LNCaP clone FGC (cell line): ENCODE measurements around the gene NIM1K.

Experiments
- DNase-seq: peaks from one replicate; pipeline ENCODE4 v3.0.0-alpha.2; 2011; ENCODE audit warnings: low read depth
- H3K4me3 ChIP-seq: 2 replicates; pipeline ENCODE4 v1.5.1; 2011; ENCODE audit warnings: mild to moderate bottlenecking, low read depth, low read length, control low read depth
- TF ChIP-seq, protein P1 (sequence below): IDR thresholded peaks from 2 replicates; pipeline ENCODE4 v1.5.1; 2012; ENCODE audit warnings: mild to moderate bottlenecking; ENCODE audit not compliant: control insufficient read depth, insufficient read depth; ENCODE audit errors: extremely low read depth

NIM1K gene

DNA sequence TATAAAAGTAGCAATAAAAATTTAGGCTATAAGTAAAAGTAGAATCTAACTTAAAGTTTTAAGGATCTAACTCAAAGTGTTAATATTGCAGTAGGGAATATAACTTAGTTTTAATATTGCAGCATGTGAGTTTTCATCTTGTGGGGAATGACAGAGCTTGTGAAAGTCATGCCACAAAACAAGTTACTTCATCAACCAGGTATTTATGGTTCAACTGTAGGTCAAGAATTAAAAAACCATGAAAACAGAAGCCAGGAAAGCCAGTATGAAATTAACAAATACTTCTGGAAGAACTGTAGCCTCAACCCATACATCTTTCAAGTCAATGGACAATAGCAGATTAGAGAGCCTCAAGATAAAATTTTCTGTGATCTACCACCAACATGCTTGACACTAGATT is 102.2 kb downstream of the NIM1K start:
- no peak for DNase-seq
- TF ChIP-seq, protein P1, sequence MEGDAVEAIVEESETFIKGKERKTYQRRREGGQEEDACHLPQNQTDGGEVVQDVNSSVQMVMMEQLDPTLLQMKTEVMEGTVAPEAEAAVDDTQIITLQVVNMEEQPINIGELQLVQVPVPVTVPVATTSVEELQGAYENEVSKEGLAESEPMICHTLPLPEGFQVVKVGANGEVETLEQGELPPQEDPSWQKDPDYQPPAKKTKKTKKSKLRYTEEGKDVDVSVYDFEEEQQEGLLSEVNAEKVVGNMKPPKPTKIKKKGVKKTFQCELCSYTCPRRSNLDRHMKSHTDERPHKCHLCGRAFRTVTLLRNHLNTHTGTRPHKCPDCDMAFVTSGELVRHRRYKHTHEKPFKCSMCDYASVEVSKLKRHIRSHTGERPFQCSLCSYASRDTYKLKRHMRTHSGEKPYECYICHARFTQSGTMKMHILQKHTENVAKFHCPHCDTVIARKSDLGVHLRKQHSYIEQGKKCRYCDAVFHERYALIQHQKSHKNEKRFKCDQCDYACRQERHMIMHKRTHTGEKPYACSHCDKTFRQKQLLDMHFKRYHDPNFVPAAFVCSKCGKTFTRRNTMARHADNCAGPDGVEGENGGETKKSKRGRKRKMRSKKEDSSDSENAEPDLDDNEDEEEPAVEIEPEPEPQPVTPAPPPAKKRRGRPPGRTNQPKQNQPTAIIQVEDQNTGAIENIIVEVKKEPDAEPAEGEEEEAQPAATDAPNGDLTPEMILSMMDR, result no peak
- H3K4me3 ChIP-seq, result no peak overlapping the region

DNA sequence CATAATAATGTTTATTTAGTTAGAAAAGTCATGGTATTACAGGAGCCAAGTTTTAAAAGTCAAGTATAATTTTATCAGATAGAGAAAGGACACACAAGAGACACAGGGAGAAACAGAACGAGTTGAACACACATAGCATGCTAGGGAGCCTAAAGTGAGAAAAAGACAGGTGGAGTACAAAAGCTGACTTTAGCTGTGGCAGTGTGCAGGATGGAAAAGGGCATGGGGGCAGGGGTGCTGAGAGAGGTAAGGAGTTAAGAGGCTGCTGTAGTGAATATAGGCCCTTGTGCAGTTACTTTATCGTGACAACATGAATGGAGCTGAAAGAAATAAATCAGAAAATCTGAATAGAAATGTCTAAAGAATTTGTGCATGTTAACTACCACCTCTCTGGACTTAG is 103.2 kb downstream of the NIM1K start:
- no peak overlapping the region for H3K4me3 ChIP-seq
- TF ChIP-seq, protein P1, result no peak
- no peak for DNase-seq

DNA sequence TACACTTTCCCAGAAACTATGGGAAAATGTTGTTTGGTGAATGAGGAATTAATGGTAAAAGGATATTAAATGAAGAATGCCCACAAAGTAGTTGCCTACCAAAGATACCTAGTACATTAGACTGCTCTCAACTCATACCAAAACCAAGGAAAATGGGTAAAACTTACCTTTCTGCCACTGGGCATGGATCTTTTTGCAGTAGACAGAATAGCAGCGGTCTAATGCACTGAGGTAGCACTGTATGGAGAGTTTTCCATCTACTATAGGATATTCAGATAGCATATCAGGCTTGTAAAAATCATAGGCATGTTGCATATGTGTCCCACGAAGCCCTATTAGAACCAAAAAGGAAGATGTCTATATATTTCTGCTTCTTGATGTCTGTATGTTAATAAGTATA is 104.8 kb downstream of the NIM1K start:
- H3K4me3 ChIP-seq, result no peak overlapping the region
- TF ChIP-seq, protein P1, result no peak
- DNase-seq, result no peak

DNA sequence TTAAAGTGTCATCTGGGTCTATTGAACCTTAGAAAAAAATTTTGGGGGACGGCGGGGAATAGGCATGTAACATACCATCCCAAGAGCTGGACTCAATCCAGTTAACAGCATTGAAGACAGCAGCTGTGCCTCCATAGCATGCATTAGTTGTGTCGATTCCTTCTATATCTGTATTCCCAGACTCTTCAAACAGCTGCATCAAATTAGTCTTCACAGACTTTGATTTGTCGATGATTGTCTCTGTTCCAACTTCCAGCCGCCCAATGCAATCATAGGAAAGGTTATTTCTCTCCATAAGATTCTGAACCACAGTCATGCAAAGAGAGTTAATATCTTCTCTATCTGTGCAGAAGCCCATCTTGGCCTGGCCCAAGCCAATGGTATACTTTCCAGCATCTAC is 106.4 kb downstream of the NIM1K start:
- no peak for DNase-seq
- no peak overlapping the region for H3K4me3 ChIP-seq
- TF ChIP-seq, protein P1, result no peak

DNA sequence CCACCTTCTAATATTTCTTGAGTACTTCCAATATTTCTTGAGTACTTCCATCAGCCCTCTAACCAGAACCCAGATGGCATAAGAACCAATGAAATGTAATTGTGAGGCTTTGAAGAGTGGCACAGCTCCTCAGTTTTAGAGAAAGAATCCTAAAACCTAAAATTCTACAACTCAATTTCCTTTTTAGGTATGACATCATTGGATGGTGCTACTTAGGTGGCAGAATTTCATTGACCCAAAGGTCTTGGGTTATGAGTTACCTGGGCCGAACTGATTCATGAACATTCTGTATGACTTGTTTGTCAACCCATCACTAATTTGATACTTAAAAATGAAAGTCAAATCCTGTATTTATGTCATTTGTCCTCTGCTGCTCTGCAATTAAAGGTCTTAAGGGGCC is 108.1 kb downstream of the NIM1K start:
- no peak overlapping the region for H3K4me3 ChIP-seq
- no peak for DNase-seq
- TF ChIP-seq, protein P1, result no peak

DNA sequence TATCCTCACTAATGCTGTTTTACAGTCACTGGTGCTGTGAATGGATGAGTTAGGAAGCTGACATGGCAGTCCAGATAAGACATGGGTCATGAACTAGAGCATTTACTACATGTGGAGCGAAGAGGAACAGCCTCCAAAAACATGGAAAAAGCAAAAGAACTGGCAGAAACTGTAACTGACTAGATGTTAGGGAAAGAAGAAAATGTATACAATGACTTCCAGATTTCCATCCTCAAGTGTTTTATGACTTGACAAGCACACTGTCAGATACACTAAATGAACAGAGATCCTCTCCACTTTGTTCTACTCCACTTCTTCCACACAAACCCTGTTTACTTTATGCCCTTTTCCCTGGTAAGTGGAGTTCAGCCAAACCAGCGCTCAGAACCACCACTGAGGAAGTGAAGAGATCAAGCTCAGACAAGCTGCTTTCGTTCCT is 109.6 kb downstream of the NIM1K start:
- no peak for DNase-seq
- TF ChIP-seq, protein P1, result no peak
- no peak overlapping the region for H3K4me3 ChIP-seq

DNA sequence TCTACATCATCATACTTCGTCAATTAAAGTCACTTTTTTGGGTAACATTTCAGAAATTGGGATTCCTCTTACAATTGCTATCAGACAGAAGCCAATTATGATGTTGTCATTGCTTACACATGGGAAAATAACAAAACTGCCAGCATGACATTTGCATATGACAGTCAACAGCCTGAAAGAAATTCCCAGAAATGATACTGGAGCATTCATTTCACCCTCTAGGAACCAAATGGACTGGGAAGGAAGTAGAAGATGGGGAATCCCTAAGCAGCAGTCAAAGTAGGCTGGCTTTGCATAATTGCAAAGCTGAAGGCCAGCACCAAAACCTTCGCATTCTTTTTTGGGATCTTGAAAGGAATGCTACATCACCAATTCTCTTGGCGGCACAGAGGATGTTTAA is 110.5 kb downstream of the NIM1K start:
- TF ChIP-seq, protein P1, result no peak
- no peak for DNase-seq

More for the DNA sequence above, 110.5 kb downstream of the NIM1K start:
- no peak overlapping the region for H3K4me3 ChIP-seq
